HG02885 (cell line): ENCODE data around the gene MYH7.

Experiments used
- ATAC-seq: cut with Tn5 transposase; IDR thresholded peaks from one replicate; pipeline ENCODE4 v1.9.1; 2021; ENCODE audit warnings: mild to moderate bottlenecking; ENCODE audit not compliant: unreplicated experiment, poor library complexity

The MYH7 gene

DNA sequence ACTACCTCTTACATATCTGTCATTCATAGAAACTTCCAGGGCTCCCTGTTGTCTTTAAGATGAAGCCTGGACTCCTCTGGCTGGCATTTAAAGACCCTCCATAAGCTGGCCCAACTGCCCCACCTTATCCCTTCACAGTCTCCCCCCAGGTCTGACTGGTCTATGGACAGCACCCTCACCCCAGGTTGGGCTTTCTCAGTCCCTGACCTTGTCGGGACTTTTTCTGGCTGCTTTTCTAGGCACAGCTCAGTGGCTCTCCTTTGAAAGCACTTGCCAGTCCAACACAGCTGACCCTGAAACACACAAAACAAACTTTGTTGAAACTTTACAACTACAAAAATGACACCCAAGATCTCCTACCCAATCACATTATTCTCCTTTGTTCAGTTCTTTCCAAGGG, 13.9 kb upstream of the MYH7 start:
- ATAC-seq = no peak

- no peak for ATAC-seq
Observed at GRCh38 chr14:23447361-23448350, 12.2 kb upstream of the MYH7 start.

- no peak for ATAC-seq
Observed at GRCh38 chr14:23446291-23446851, 10.9 kb upstream of the MYH7 start.

DNA sequence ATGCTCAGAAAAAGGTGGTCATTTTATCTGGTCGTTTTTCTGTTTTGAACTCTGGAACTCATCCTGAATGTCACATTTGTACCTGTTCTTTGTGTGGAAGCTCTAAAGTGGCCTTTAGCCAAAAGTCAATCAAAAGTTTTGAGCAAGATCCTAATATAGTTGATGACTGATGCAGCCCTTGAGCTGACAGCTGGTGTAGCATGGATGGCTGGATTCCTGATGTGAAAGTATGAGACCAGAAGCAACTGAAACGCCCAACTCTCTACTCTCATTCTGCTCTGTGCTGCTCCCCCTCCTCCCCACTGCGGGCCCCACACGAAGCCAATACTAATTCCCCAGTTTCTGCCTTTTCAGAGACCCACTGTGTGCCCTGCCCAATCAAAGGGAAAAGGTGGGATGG, 10.3 kb upstream of the MYH7 start:
- ATAC-seq = no peak

- ATAC-seq = no peak
Observed at GRCh38 chr14:23444314-23444713, 8.9 kb upstream of the MYH7 start.

GRCh38 chr14:23443881-23444280, 8.4 kb upstream of the MYH7 start:
- ATAC-seq = no peak

GRCh38 chr14:23443411-23443812, 8.0 kb upstream of the MYH7 start:
- ATAC-seq = no peak

DNA sequence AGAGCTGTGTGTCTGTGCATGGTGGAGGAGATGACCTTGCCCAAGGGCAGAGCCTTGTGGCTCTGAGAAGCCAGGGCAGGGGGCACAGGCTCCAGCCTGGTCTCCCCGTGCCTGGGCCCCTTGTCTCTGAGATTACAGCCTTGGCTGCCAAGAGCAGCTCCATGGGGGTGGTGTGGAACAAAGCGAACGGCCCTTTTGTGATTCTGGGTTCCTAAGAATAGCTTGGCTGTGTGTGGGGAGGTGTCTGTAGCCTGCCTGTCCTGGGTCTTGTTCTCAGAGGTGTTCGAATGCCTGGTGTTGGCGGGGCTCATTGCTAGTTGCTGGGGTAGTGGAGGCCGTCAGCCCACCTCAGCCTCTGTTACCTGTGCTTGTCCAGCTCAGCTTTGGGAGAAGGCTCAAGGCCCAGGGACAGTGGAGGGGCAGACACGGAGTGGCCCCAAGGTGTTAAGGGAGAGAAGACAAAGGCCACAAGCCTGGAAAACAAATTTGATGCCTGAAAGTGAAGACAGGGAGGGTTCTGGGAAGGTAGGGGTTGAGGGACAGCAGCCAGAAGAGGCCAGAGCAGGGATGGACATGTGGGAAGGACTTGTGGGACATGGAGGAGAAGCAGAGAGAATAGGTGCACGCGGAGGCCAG, 7.4 kb upstream of the MYH7 start:
- ATAC-seq = no peak

- no peak for ATAC-seq
Observed at GRCh38 chr14:23441076-23441475, 5.6 kb upstream of the MYH7 start.

GRCh38 chr14:23439107-23439835, 3.8 kb upstream of the MYH7 start:
- no peak for ATAC-seq

DNA sequence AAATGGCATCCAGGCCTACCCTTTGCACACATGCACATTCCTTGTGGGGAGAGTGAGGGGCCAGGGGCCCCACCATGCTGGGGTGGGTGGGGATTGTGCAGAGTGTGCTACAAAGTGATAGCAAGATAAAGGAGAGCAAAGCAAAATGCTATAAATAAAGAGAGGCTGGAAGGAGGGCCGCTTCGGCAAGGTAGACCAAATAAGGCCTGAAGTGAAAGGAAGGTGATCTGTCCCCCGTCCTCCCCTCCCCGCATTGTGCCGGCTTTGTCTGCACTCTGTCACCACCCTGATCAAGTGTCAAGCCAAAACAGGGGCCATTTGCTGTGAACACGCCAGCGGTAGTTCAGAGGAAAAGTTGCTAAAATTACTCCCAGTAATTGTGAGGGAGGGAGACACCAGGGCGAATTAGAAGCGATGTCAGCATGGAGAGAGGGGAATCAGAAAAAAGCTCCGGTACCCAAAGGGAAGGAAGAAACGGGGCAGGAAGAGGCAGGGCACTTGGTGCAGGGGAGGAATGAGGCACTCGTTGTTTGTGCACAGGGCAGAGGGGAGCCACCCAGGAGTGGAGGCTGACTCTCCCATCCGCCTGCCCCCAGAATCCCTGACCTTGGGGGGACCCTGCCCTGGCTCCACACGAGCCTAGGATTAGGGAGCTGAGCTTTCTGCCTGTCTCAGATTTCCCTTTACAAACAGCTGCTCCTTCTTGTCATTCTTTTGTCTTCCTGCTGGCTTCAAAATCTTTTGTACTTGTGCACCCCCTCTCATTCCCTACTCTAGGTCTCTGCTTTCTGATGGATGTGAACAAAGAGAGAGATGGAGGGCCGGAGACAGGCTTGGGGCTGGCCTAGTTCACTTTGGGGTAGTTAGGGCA, 2.9 kb upstream of the MYH7 start:
- ATAC-seq = no peak

DNA sequence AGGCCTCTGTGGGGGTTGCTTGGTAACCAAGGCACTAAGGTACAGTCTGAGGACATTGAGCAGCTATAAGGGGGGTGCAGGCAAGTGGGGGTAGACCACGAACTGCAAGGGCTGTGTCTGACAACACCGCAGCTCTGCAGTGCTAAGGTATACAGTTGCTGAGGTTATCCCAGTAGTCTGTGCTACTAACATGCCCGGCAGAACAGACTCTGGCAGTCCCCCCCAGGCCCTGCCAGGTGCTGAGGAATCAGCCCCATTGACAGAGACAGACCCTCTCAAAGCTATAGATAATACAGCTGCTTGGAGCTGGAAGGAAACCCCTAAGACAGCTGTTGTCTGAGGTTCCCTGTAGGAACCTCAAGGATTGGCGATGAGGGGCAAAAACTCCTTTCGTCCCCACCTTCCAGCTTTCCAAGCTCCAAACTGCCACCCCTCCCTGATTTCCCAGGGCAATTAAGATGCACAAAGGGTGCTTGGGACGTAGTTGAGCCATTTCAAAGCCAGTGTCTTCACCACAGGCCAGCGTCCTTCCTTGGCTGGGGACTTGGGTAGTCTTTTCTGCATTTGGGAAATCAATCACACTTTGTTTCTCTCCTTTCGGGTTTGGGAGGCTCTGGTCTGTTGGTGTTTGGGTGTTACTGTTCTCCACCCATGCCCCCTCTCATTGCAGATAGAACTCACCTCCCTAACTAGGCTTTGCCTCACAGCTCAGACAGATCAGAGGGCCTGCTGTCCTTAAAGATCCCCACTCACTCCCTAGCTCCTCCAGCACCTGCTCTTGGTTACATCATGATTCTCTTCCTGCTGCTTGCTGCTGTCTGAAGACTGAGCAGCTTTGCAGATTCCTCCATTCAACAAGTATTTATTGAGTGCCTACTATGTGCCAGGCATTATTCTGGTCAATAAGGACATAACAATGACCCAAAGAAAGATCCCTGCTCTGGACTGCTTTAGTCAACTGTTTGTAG, 2.0 kb upstream of the MYH7 start:
- ATAC-seq = no peak

- ATAC-seq = no peak
Observed at GRCh38 chr14:23436327-23437132, 1.1 kb upstream of the MYH7 start.

- no peak for ATAC-seq
Observed at GRCh38 chr14:23434488-23435222, 805 bp downstream of the MYH7 start.

DNA sequence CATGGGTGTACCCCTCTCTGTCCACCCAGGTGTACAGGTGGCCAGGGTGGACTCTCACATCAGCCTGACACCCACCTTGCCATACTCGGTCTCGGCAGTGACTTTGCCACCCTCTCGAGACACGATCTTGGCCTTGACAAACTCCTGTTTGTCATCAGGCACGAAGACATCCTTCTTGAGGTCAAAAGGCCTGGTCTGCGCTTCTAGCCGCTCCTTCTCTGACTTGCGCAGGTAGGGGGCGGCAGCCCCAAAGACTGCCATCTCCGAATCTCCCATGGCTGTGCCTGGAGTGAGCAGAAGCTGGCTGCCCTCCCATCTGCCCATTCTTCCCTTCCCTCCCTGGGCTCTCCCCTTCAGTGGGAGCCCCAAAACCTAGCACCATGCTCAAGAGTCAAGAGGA, 2.0 kb downstream of the MYH7 start:
- no peak for ATAC-seq

DNA sequence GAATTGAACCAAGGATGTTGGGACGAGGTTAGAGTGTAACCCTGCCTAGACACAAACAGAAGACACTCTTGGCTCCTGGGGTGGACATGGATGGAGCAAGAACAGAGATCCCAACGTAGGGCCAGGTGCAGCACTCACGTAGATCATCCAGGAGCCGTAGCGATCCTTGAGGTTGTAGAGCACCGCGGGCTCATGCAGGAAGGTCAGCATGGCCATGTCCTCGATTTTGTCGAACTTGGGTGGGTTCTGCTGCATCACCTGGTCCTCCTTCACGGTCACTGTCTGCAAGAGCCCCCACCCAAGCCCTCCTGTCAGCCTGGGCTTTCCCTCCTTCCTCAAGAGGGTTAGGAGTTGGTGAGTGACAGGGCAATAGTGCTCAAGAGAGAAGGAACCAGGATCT, 2.5 kb downstream of the MYH7 start:
- no peak for ATAC-seq
